ENCODE measurements around the gene OTOG. TPM values are rescaled to one million over a fixed set of nuclear protein-coding genes. Genes with fewer than 3 reads are reported as not detected.

OTOG gene
- total RNA-seq, 3 donors from 2014 or later (not counting 1 experiment from before 2014, with no cell fraction given), result not detected

GRCh38 chr11:17526931-17527627 is 20.0 kb upstream of the OTOG start:
- Mint-ChIP-seq H3K9me3 (no peaks in the 10 kb centered on the region), H3K36me3 (no peaks in the 10 kb centered on the region), H3K4me3 (no peak overlapping the region), H3K27me3 (ENCODE audit: low read depth in 2 of 2) (peaks cover 0 to 4% of the 10 kb centered on the region in 2 donors), H3K4me1 (no peaks in the 10 kb centered on the region), H3K27ac (no peak overlapping the region)
- Histone ChIP-seq H3K4me1 (ENCODE audit: control insufficient read depth, insufficient read depth, low read length) (no peaks in the 10 kb centered on the region), H3K27ac (ENCODE audit: low read length) (no peak overlapping the region), H3K4me3 (ENCODE audit: low read length) (no peak overlapping the region), H3K36me3 (ENCODE audit: control insufficient read depth, insufficient read depth, low read length) (no peaks in the 10 kb centered on the region), H3K27me3 (ENCODE audit: control insufficient read depth, insufficient read depth, low read length) (no peaks in the 10 kb centered on the region), H3K9me3 (ENCODE audit: control insufficient read depth, insufficient read depth, low read length) (no peaks in the 10 kb centered on the region)
- intact Hi-C loops (cut with micrococcal nuclease), result no loop called here
- DNase-seq (no peak), ATAC-seq (no peak)
- TF ChIP-seq CTCF (IDR thresholded peaks at IDR 0.05), result no peak
- WGBS (ENCODE audit: insufficient coverage), result 87% methylated on average over 14 of the region's 20 CpGs

GRCh38 chr11:17527628-17527995 is 19.4 kb upstream of the OTOG start:
- Mint-ChIP-seq H3K4me3 (no peak overlapping the region), H3K27me3 (ENCODE audit: low read depth in 2 of 2) (peaks cover 2 to 5% of the 10 kb centered on the region in 2 donors), H3K36me3 (no peaks in the 10 kb centered on the region), H3K9me3 (no peaks in the 10 kb centered on the region), H3K4me1 (no peaks in the 10 kb centered on the region), H3K27ac (no peak overlapping the region)
- Histone ChIP-seq H3K27ac (ENCODE audit: low read length) (no peak overlapping the region), H3K4me1 (ENCODE audit: control insufficient read depth, insufficient read depth, low read length) (no peaks in the 10 kb centered on the region), H3K27me3 (ENCODE audit: control insufficient read depth, insufficient read depth, low read length) (no peaks in the 10 kb centered on the region), H3K9me3 (ENCODE audit: control insufficient read depth, insufficient read depth, low read length) (no peaks in the 10 kb centered on the region), H3K36me3 (ENCODE audit: control insufficient read depth, insufficient read depth, low read length) (no peaks in the 10 kb centered on the region), H3K4me3 (ENCODE audit: low read length) (no peak overlapping the region)
- TF ChIP-seq CTCF (IDR thresholded peaks at IDR 0.05), result no peak
- WGBS (ENCODE audit: insufficient coverage), result 88% methylated on average over 3 of the region's 3 CpGs
- DNase-seq (no peak), ATAC-seq (no peak)
- intact Hi-C loops (cut with micrococcal nuclease), result no loop called here

GRCh38 chr11:17528181-17528691 is 18.8 kb upstream of the OTOG start:
- ATAC-seq (peak in 2 of 3 donors; percentile 57 to 70), DNase-seq (peak; percentile 22 to 56)
- no peaks in the 10 kb centered on the region for H3K4me1 Mint-ChIP-seq
- no peaks in the 10 kb centered on the region for H3K36me3 ChIP-seq (ENCODE audit: control insufficient read depth, insufficient read depth, low read length)
- no peak overlapping the region for H3K4me3 Mint-ChIP-seq
- no peaks in the 10 kb centered on the region for H3K36me3 Mint-ChIP-seq
- H3K4me3 ChIP-seq (ENCODE audit: low read length), result no peak overlapping the region
- H3K27ac Mint-ChIP-seq, result no peak overlapping the region
- H3K9me3 Mint-ChIP-seq, result no peaks in the 10 kb centered on the region
- H3K27ac ChIP-seq (ENCODE audit: low read length), result no peak overlapping the region
- 52% methylated on average over 8 of the region's 9 CpGs for WGBS (ENCODE audit: insufficient coverage)
- peaks cover 5 to 7% of the 10 kb centered on the region in 2 donors for H3K27me3 Mint-ChIP-seq (ENCODE audit: low read depth in 2 of 2)
- no peaks in the 10 kb centered on the region for H3K27me3 ChIP-seq (ENCODE audit: control insufficient read depth, insufficient read depth, low read length)
- intact Hi-C loops (cut with micrococcal nuclease), result loop anchor here (1.0 kb wide), 2 partner anchors 144 to 298 kb away; no protein-coding TSS in a partner anchor
- H3K9me3 ChIP-seq (ENCODE audit: control insufficient read depth, insufficient read depth, low read length), result no peaks in the 10 kb centered on the region
- no peaks in the 10 kb centered on the region for H3K4me1 ChIP-seq (ENCODE audit: control insufficient read depth, insufficient read depth, low read length)
- peak; percentile 26 for TF ChIP-seq CTCF (IDR thresholded peaks at IDR 0.05)

Data from natural killer cell (primary cell).